ENCODE data around the gene TASP1.
"Not testable (repeated sequence)": the region's sequence is repeated elsewhere in the genome, so short reads cannot be mapped to it uniquely, and the experiment has no call there.

Gene TASP1

DNA sequence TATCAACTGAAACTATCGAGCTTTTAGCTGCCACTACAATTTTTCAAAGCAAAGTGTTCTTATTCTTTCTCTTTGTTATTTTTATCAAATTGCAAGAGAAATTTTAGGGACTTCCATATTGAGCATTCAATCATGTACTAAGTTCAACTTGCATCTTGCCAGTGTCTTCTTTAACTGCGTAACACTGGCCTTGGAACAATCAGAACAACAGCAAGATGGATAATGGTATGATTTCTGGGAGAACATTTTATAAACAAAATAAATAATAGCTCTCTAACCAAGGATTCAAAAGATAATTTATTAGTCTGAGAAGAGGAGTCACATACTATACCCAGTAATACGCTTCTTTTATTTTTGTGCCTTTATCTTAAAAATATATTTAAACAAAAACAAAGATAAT is 249.6 kb downstream of the TASP1 start:
- no peak for DNase-seq

DNA sequence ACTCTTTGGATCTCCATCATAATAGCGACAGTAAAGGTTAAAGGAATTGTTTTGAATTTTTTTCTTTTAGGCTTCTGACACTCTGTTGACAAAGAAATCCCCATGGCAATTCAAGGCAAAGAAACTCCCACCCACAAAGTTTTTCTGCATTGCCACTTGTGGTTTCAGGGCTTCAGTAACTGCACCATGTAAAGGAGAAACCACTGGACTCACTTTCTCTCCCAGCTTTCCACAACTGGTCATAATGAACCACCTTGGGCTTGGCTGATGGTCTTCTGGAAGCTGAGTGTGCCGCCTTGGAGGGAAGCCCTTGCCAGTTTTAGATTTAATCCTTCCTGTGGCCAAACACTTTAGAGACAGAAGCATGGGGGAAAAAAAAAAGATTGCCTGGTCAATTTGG is 254.6 kb downstream of the TASP1 start:
- no peak for DNase-seq

- no peak for DNase-seq
Observed at GRCh38 chr20:13382786-13383185, 255.9 kb downstream of the TASP1 start.

GRCh38 chr20:13380497-13381229 is 258.1 kb downstream of the TASP1 start:
- not testable (repeated sequence) for DNase-seq

DNA sequence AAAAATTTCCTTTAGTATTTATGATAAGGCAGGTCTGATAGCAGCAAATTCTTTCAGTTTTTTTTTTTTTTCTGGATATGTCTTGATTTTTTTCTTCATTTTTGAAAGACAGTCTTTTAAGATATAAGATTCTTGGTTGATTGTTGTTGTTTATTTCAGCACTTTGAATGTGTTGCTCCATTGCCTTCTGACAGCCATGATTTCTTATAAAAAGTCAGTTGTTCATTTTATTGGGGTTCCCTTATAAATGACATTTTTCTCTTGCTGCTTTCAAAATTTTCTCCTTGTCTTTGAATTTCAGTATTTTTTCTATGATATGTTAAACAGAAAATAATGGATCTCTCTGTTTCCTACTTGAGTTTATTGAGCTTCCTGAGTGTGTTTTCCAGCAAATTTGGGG is 265.3 kb downstream of the TASP1 start:
- DNase-seq: no peak

DNA sequence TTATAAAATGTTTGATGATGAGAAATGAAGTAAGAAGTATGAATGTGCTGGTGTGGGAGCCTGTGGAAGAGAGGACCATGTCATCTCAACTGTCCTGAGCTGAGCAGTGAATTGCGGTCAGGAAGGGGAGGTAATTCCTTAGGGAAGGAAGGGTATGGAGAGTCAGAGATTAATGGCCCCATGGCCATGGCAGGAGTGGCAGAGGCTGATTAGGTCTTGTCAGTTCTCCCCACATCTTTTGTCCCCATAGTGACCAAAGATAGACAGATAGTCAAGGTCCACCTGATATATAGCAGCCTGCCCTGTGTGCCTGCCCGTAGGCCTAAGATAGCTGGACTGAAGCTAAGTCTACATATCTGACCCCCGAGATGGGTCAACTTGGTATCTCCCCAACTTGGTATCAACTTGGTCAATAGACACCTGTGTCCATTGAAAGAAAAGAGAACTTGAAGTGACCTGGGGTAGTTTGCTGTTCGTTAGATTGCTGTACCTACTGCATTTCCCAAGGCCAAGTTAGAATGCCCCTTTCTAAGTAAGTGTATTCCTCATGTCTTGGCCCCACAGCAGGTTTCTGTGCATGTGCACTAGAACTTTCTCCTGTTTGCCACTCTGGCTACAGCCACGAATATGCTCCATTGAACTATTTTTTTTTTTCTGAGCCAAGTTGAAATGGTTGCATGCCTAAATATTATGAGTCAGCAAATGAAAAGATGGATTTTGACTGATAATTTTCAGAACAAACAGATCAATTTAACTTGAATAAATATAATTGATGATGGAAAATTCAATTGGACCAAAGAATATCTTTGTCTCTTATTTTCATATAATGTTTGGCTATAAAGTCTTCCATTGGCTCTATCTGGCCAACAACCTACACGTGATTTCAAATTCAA is 274.2 kb downstream of the TASP1 start:
- no peak for DNase-seq

- no peak for DNase-seq
Observed at GRCh38 chr20:13363473-13363872, 275.3 kb downstream of the TASP1 start.

DNA sequence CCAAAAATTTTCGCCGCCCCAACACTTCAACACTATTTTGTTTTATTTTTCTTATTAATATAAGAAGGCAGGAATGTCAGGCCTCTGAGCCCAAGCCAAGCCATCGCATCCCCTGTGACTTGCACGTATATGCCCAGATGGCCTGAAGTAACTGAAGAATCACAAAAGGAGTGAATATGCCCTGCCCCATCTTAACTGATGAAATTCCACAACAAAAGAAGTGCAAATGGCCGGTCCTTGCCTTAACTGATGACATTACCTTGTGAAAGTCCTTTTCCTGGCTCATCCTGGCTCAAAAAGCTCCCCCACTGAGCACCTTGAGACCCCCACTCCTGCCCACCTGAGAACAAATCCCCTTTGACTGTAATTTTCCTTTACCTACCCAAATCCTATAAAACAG is 276.6 kb downstream of the TASP1 start:
- DNase-seq: not testable (repeated sequence)

DNA sequence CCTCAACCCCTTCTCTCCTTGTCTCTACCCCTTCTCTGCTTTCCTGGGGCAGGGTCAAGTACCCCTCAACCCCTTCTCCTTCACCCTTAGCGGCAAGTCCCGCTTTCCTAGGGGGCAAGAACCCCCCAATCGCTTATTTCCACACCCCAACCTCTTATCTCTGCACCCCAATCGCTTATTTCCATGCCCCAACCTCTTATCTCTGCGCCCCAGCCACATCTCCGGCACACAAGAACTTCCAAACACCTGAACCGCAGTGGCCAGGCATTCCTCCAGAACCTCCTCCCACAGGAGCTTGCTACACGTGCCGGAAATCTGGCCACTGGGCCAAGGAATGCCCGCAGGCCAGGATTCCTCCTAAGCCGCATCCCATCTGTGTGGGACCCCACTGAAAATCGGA is 279.8 kb downstream of the TASP1 start:
- DNase-seq: not testable (repeated sequence)

DNA sequence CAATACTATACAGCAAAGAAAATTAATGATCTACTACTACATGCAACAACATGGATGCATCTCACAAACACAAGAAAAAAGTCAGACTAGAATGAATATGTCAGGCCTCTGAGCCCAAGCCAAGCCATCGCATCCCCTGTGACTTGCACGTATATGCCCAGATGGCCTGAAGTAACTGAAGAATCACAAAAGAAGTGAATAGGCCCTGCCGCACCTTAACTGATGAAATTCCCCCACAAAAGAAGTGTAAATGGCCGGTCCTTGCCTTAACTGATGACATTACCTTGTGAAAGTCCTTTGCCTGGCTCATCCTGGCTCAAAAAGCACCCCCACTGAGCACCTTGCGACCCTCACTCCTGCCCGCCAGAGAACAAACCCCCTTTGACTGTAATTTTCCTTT is 280.9 kb downstream of the TASP1 start:
- DNase-seq: not testable (repeated sequence)

DNA sequence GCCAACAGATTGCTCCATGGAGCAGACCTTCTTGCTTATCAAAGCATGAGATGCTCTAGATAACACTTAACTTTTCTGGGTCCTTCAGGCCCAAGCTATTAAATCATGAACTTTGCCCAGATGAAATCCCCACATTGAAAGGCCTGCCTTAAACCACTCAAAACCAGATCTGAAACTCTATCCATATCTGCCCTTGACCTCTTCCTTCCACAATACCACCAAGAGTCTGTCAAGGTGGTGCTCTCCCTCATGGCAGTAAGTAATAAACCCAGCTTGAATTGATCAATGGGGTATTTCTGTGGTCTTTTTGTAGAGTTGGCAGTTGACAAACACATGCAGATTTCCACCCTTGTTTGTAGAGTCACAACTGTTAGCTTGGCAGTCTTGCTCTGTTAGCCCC is 282.1 kb downstream of the TASP1 start:
- DNase-seq: no peak

DNA sequence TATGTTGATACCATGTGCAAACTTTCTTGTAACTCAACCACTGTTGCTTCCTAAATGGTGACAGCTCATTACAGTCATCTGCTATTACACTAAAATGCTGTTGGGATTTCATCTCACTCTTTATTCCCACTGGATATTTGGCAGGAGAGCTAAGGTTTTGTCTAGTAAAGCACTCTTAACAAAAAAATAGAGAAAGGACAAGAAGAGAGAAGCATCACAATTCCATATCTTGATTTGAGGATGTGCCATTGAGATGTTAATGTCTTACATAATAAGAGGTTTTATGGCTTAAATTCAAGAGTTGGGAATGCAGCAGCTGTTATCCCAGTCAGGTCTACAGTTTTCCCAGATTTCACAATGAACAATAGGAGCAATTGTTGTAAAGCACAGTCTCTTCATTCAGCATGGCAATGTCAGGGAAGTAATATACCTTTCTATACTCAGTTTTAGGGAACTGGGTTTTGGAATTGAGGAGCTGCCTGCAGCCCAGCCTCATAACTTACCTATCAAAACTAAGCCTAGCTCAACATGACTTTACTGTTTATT is 282.7 kb downstream of the TASP1 start:
- DNase-seq: no peak

DNA sequence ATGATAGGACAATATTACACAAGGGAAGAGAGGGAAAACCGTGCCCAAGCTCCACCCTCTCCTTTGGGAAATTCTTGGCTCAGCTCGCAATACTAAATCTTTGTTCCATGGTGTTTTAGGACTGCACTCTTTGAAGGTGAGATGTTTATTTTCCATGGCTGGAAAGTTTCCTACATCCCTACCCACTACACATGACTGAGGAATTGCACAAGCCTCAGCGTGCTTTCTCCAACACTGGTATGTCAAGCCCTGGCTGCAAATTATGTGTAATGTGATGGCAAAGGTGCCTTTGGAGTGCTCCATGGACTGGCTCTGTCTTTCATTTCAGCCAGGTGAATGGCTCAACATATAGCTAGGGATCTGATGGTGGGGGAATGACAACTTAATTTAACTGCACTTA is 283.3 kb downstream of the TASP1 start:
- no peak for DNase-seq

GRCh38 chr20:13353261-13353945 is 285.3 kb downstream of the TASP1 start:
- DNase-seq: no peak

DNA sequence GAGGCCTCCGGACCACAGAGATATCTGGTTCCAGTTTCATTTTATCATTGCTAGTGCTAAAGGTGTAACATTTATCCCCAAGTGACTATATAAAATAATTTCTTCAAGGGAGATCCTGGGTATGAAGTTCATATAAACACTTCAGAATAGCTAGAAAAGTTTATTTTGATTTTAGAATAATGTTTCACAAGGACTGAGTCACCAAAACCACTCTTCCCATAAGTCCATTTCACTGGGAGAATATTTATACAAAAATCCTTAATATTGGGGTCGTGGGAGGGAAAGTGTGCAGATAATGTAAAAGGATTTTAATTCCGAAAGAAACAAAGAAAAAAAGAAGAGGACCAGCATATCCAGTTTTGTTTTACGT is 289.5 kb downstream of the TASP1 start:
- DNase-seq: no peak

GRCh38 chr20:13348311-13349234 is 290.2 kb downstream of the TASP1 start:
- no peak for DNase-seq

- no peak for DNase-seq
Observed at GRCh38 chr20:13344671-13345070, 294.1 kb downstream of the TASP1 start.

- no peak for DNase-seq
Observed at GRCh38 chr20:13342469-13343242, 296.1 kb downstream of the TASP1 start.

GRCh38 chr20:13341737-13342393 is 296.9 kb downstream of the TASP1 start:
- no peak for DNase-seq

DNA sequence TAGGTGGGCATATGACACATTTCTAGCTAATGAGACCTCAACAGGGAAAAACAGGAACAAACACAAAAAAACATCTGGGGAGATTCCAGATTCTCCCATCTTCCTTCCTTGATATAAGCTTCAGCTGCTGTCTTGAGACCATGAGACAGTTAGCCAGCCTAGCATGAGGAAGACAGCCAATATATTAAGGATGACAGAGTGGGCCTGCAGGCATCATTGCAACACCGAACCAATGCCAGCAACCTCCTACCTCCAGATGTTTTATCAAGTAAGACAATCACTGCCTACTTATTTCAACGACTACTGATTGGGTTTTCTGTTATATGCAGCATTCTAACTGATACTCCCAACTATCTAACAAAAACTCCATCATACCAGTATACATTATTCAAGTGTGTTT is 298.6 kb downstream of the TASP1 start:
- DNase-seq: no peak

All from GDM1 (cell line).